Activated T-cell treated with anti-CD3 and anti-CD28 coated beads for 1 hour (primary cell): ENCODE results near the gene PKLR.
A peak's percentile ranks its signal among the peaks of the same experiment; 100 is the strongest.
"Not testable (repeated sequence)": the region's sequence is repeated elsewhere in the genome, so short reads cannot be mapped to it uniquely, and the experiment has no call there.

Experiments
- DNase-seq: peaks from one replicate; pipeline ENCODE4 v3.0.0-alpha.2; 2020; ENCODE audit warnings: low read depth

The PKLR gene

GRCh38 chr1:155318082-155318481, 16.8 kb upstream of the PKLR start:
- no peak for DNase-seq

GRCh38 chr1:155316922-155317321, 15.7 kb upstream of the PKLR start:
- no peak for DNase-seq

GRCh38 chr1:155313261-155313660, 12.0 kb upstream of the PKLR start:
- DNase-seq = no peak

GRCh38 chr1:155309423-155310021, 8.3 kb upstream of the PKLR start:
- no peak for DNase-seq

- peak; percentile 90 for DNase-seq
These were observed 7.5 kb upstream of the PKLR start, which contains the start of gene FDPS for GRCh38 chr1:155308493-155309422. Gene FDPS, plus strand, starts transcription at chr1:155308866. Its CDS starts 924 bp downstream, at chr1:155309790.

- no peak for DNase-seq
These were observed 6.1 kb upstream of the PKLR start for GRCh38 chr1:155307247-155307740.

GRCh38 chr1:155305881-155306391, 4.7 kb upstream of the PKLR start:
- DNase-seq = no peak

GRCh38 chr1:155304558-155305063, 3.4 kb upstream of the PKLR start:
- DNase-seq = no peak

GRCh38 chr1:155300553-155301329, 497 bp downstream of the PKLR start:
- DNase-seq = no peak

- DNase-seq = no peak
These were observed 1.2 kb downstream of the PKLR start for GRCh38 chr1:155300024-155300423.

GRCh38 chr1:155297384-155297783, 3.9 kb downstream of the PKLR start:
- no peak for DNase-seq

- no peak for DNase-seq
These were observed 4.6 kb downstream of the PKLR start for GRCh38 chr1:155296661-155297060.

- no peak for DNase-seq
These were observed 5.3 kb downstream of the PKLR start for GRCh38 chr1:155295942-155296267.

GRCh38 chr1:155295183-155295941, 5.9 kb downstream of the PKLR start:
- no peak for DNase-seq

GRCh38 chr1:155294520-155295182, 6.6 kb downstream of the PKLR start:
- no peak for DNase-seq

GRCh38 chr1:155293086-155293749, 8.0 kb downstream of the PKLR start:
- DNase-seq = no peak

- DNase-seq = not testable (repeated sequence)
These were observed 10.2 kb downstream of the PKLR start for GRCh38 chr1:155291006-155291405.

GRCh38 chr1:155287987-155288543, 13.2 kb downstream of the PKLR start:
- no peak for DNase-seq

GRCh38 chr1:155286544-155286943, 14.7 kb downstream of the PKLR start:
- no peak for DNase-seq

- DNase-seq = no peak
These were observed 15.6 kb downstream of the PKLR start for GRCh38 chr1:155285631-155286044.
